VCaP (cell line): ENCODE results near the gene NUPR1.

Source experiments
- H3K27ac ChIP-seq: fragments of 450-650 bp; 2 replicates; pipeline ENCODE4 v1.5.1; 2017
- CTCF ChIP-seq: fragments of 450-650 bp; conservative IDR thresholded peaks from 2 replicates; pipeline ENCODE4 v1.5.1; 2017; ENCODE audit warnings: mild to moderate bottlenecking, moderate library complexity

NUPR1 gene

DNA sequence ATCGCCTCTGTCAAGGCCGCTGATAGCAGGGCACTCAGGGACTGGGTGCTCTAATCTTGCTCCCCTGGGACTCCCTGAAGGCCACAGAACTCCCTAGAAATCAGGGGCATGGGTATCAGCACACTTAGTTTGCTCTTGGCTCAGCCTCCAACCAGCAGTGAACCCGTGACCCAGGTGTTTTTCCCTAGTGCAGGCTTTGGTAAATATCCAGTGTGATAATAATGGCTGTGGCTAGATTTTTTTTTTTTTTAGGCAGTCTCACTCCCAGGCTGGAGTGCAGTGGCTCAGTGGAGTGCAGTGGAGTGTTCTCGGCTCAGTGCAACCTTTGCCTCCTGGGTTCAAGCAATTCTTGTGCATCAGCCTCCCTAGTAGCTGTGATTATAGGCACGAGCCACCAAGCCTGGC, 10.3 kb downstream of the NUPR1 start:
- H3K27ac ChIP-seq: peak overlapping the region; percentile 62
- no peak for TF ChIP-seq CTCF

DNA sequence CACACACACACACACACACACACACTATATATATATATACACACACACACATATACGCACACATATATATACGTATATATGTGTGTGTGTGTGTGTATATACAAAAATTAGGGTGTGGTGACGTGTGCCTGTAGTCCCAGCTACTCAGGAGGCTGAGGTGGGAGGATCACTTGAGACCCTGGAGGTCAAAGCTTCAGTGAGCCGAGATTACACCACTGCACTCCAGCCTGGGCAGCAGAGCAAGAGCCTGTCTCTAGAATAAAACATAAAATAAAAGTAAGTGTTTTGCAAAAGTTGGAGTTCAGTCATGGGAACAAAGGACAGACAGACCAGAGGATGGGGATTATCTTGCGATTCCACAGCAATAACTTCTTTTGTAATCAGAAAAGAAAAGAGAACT, 10.8 kb downstream of the NUPR1 start:
- H3K27ac ChIP-seq: peak overlapping the region; percentile 62
- TF ChIP-seq CTCF: no peak

DNA sequence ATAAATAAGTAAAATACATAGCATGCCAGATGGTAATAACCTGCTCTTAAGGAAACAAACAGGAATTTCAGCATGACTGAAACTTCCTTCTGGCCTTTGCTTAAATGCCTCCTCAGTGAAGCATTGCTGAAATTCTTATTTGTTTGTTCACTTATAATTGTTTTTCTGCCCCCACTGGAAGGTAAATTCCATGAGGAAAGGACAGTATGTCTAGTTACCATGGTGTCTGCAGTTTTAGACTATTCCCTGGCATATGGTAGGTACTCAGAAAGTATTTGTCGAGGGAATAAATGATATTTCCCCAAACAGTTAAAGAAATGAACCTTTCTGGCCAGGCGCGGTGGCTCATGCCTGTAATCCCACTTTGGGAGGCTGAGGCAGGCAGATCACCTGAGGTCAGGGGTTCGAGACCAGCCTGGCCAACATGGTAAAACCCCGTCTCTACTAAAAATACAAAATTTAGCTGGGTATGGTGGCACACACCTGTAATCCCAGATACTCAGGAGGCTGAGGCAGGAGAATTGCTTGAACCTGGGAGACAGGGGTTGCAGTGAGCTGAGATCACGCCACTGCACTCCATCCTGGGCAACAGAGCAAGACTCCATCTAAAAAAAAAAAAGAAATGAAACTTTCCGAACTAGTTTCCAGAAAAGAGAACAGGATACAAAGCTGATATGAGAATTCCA, 11.5 kb downstream of the NUPR1 start:
- peak overlapping the region; percentile 62 for H3K27ac ChIP-seq

GRCh38 chr16:28526201-28527099, 12.3 kb downstream of the NUPR1 start:
- no peak for TF ChIP-seq CTCF

DNA sequence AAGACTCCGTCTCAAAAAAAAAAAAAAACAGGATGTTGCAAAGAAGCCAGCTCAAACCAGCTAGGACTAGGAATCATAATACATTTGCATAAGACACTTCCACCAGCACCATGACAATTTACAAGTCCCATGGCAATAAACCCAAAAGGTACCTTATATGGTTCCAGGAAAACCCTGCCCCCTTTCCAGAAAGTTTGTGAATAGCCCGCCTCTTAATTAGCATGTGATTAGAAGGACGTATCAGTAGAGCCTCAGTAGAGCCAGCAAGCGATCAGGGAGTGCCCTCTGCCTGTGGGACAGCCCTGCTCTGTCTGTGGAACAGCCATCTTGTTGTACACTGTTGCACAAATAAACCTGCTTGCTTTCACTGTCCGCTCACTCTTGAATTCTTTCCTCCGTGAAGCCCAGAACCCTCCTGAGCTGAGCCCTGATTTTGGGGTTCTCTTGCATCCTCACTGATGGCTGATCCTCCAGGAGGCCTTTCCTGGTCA, 14.0 kb downstream of the NUPR1 start:
- H3K27ac ChIP-seq: peak overlapping the region; percentile 74
- no peak for TF ChIP-seq CTCF

More at GRCh38 chr16:28526201-28527099, 12.3 kb downstream of the NUPR1 start:
- H3K27ac ChIP-seq: peak overlapping the region; percentile 62

DNA sequence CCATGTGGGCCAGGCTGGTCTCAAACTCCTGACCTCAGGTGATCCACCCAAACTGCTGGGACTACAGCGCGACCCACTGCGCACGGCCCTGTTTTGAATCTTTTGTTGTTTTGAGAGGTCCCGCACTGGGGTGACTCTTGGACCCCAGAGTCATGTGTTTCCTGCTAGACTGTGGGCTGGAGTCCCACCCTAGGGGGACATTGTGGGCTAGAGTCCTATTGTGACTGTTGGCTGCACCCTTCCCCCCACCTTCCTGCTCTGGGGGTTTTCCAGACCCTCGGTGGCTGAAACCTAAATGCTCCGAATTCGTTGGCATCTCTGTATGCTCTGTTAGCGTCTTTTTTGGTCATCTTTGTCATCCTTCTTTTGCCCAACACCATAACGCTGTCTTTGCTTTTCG, 16.0 kb downstream of the NUPR1 start:
- TF ChIP-seq CTCF: no peak
- peak overlapping the region; percentile 74 for H3K27ac ChIP-seq

DNA sequence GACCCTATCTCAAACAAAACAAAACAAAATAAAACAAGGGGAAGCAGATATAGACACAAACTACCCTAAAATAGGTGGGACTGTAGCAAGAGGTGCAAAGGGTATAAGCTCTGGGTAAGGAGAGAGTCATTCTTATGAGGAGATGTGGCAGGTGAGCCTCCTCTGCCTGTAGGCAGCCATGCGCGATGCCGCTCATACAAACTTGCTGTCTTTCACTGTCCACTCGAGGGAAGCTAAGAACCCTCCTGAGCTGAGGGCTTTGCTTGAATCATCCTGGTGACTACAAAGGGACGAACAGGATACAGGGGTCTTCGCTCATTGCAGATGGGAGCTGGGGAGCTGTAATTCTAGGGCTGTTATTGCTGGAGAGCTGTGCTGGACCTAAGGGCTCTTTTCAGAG, 17.3 kb downstream of the NUPR1 start:
- TF ChIP-seq CTCF: no peak
- no peak overlapping the region for H3K27ac ChIP-seq
